GM18498 (cell line): Measurements from ENCODE around the gene RETREG2.

ENCODE experiments used
- ATAC-seq: cut with Tn5 transposase; IDR thresholded peaks from one replicate; pipeline ENCODE4 v1.9.1; 2021; ENCODE audit warnings: mild to moderate bottlenecking, moderate library complexity; ENCODE audit not compliant: unreplicated experiment

Gene RETREG2

DNA sequence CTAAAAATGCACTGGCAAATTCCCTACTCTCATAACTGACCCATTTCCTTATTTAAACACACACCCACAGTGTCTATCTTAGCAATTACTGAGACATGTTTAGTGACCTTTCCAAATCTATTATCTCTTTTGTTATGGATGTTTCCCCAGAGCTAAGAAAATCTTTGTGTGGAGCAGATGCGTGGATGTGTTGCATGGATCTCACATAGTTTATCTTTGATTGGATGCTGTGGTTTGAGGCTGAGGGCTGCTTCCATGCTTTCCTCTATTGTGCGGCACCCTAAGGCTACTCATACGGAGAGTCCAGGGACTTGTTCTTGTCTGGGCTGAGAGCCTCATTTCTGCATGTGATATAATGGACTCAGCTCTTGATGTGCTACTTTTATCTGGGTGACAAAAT, 56.3 kb downstream of the RETREG2 start:
- ATAC-seq = no peak
